GM21825 (cell line): Measurements from ENCODE around the gene SLCO4A1.

Experiments
- ATAC-seq: cut with Tn5 transposase; IDR thresholded peaks from one replicate; pipeline ENCODE4 v1.9.1; 2021; ENCODE audit warnings: mild to moderate bottlenecking, moderate library complexity; ENCODE audit not compliant: unreplicated experiment

SLCO4A1 gene

GRCh38 chr20:62663145-62664018 lies 21.1 kb downstream of the SLCO4A1 start:
- ATAC-seq: no peak

- ATAC-seq: no peak
Measured at GRCh38 chr20:62664019-62664971, 22.0 kb downstream of the SLCO4A1 start.

GRCh38 chr20:62665153-62665754 lies 23.0 kb downstream of the SLCO4A1 start:
- ATAC-seq: no peak

- no peak for ATAC-seq
Measured at GRCh38 chr20:62665826-62666735, 23.8 kb downstream of the SLCO4A1 start.

- no peak for ATAC-seq
Measured at GRCh38 chr20:62666736-62667529, 24.6 kb downstream of the SLCO4A1 start.

GRCh38 chr20:62667530-62668440 lies 25.5 kb downstream of the SLCO4A1 start:
- no peak for ATAC-seq

DNA sequence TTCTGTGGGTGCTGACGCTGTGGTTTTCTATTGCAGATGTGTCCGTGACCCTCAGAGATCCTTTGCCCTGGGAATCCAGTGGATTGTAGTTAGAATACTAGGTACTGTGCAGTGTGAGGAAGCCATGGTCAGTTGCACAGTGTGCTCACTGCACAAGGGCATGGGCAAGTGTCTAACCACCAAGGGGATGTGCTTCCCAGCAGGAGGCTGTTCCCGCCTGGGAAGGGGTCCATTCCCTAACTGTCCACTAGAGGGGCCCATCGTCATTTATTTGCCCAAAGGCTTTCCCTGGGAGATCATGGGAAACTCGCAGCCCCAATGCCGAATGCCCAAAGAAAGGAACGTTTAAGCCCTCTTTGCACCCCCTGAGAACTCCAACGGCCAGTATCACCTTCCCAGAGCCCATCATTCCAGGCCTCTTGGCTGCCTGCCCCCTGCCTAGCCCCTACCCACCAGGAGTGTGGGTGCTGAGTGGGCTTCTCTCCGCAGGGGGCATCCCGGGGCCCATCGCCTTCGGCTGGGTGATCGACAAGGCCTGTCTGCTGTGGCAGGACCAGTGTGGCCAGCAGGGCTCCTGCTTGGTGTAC lies 26.2 kb downstream of the SLCO4A1 start:
- no peak for ATAC-seq

DNA sequence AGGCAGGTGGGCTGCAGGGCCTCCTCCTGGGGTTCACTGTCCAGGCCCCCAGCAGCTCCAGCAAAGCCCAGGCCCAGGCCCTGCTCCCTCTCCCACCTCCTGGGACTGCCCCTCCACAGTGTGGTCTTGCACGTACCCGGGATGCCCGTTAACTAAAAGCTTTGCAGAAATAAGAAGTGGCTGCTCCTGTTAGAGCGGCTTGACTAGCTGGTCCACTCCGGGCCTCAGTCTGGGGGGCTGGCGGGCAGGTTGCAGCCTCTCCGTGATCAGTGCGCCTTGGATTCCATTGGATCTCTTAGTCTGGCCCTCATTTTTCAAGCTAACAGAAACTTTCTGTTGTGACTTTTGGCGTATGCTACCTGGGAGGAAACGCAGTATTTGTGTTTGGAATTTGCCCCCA lies 26.9 kb downstream of the SLCO4A1 start:
- no peak for ATAC-seq

DNA sequence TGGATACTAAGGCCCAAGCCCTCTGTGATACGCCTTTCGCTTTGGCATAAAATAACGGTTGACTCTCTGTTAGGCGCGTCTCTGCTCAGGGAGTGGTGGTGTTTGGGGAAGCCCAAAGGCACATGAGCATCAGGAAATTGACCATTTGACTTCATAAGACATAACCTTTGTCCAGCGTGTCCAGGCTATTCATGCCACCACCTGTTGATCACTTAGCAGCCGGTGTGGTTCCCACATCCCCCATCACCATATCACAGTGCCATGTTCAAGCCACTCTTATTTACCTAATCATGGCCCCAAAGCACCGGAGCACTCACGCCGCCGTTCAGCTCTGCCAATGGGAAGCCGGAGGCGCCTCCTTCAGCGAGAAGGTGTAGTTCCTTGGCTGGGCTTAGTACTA lies 27.9 kb downstream of the SLCO4A1 start:
- ATAC-seq: no peak

DNA sequence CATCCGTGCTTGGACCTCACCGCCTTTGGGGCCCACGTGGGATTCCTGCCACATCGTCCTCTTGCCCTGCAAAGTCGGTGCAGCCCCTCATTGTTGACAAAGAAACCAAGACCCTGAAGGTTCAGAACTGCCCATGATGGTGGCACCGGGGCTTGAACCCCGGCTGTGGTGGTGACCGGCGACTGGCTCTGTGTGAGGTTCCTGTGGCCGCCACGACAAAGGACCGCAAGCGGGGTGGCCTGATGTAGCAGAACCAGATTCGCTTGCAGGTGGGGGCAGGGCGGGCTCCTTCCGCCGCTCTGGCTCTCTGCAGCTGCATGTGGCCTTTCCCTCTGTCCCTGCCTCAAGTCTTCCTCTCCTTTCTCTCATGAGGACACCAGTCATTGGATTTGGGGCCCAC lies 28.7 kb downstream of the SLCO4A1 start:
- no peak for ATAC-seq

- no peak for ATAC-seq
Measured at GRCh38 chr20:62671765-62672164, 29.5 kb downstream of the SLCO4A1 start.

DNA sequence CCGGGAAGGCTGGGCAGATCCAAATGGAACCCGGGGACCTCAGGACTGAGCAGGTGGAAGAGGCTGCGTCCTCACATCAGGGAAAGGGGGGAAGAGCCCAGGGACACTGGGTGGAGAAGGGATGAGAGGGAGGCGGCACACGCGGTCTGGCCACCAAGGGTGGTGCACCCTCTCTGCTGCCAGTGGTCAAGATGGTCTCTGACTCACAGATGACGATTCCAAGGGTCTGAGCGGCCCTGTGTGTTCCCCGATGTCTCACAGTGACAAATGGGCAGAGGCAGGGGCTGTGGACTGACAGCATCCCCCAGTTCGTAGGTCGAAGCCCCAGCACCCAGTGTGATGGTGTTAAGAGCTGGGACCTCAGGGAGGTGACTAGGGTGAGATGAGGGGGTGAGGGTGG lies 32.1 kb downstream of the SLCO4A1 start:
- ATAC-seq: no peak

GRCh38 chr20:62675156-62675876 lies 33.0 kb downstream of the SLCO4A1 start:
- ATAC-seq: no peak

GRCh38 chr20:62675877-62676260 lies 33.6 kb downstream of the SLCO4A1 start:
- ATAC-seq: no peak

- no peak for ATAC-seq
Measured at GRCh38 chr20:62676976-62677375, 34.7 kb downstream of the SLCO4A1 start.

DNA sequence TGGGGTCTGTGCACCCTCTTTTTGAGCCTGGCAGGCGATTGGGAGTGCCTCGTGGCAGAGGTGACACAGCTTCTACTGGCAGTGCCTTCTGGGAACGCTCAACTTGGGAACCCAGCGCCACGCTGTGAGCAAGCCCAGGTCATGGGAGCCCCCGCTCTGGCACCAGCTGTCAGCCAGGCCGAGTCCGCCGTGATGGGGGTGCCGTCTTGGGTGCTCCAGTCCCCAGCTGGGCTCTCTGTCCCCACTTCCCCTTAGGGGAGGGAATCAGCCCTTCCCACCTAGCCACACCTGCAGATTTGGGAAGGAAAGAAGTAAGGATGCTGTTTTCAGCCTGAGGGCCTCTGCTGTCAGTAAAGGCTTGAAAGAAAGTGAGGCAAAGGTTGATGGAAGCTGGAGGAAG lies 35.4 kb downstream of the SLCO4A1 start:
- ATAC-seq: no peak

DNA sequence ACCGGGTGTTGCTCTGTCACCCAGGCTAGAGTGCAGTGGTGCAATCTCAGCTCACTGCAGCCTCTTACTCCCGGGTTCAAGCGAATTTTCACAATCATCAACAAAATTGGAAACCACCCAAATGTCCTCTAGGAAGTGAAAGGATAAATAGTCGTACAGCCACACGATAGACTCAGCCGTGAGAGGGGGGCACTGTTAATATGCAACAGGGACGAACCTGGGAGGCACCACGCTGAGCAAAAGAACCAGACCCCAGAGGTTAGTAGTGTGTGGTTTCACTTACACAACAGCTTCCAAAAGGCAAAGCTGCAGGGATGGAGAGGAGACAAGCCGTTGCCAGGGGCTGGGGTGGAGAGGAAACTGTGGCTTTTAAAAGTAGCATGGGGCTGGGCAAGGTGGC lies 36.2 kb downstream of the SLCO4A1 start:
- ATAC-seq: no peak
